MM.1S (cell line): ENCODE results near the gene NFATC1.

Experiments used
- DNase-seq: peaks from one replicate; pipeline ENCODE4 v3.0.0-alpha.2; 2015
- H2AFZ ChIP-seq: fragments of 300-600 bp; sonication (generic); 2 replicates; pipeline ENCODE4 v1.6.0; 2016; ENCODE audit warnings: antibody characterized with exemption, low read length
- H3F3A ChIP-seq: fragments of 300-600 bp; sonication (generic); 2 replicates; pipeline ENCODE4 v1.6.1; 2016; ENCODE audit warnings: mild to moderate bottlenecking, antibody characterized with exemption, low read length, moderate library complexity, mixed read lengths; ENCODE audit not compliant: insufficient read depth
- H3K27ac ChIP-seq: fragments of 300-600 bp; sonication (generic); 2 replicates; pipeline ENCODE4 v1.5.1; 2016; ENCODE audit warnings: mild to moderate bottlenecking, low read length
- H3K27me3 ChIP-seq: fragments of 300-600 bp; sonication (generic); replicated peaks from 2 replicates; pipeline ENCODE4 v1.6.0; 2016; ENCODE audit warnings: low read length; ENCODE audit not compliant: insufficient read depth
- H3K36me3 ChIP-seq: fragments of 300-600 bp; sonication (generic); replicated peaks from 2 replicates; pipeline ENCODE4 v1.6.1; 2016; ENCODE audit warnings: mild to moderate bottlenecking, low read length, mixed read lengths; ENCODE audit not compliant: insufficient read depth
- H3K4me1 ChIP-seq: fragments of 300-600 bp; sonication (generic); 2 replicates; pipeline ENCODE4 v1.6.1; 2016; ENCODE audit warnings: low read length, mixed read lengths
- H3K4me2 ChIP-seq: fragments of 300-600 bp; sonication (generic); 2 replicates; pipeline ENCODE4 v1.6.0; 2016; ENCODE audit warnings: low read depth, low read length
- H3K4me3 ChIP-seq: fragments of 300-600 bp; sonication (generic); 2 replicates; pipeline ENCODE4 v1.5.1; 2016; ENCODE audit warnings: low read length, mixed read lengths
- H3K79me2 ChIP-seq: fragments of 300-600 bp; sonication (generic); 2 replicates; pipeline ENCODE4 v1.6.1; 2016; ENCODE audit warnings: mixed run types, low read length, mixed read lengths
- H3K9ac ChIP-seq: fragments of 300-600 bp; sonication (generic); 2 replicates; pipeline ENCODE4 v1.6.1; 2016; ENCODE audit warnings: low read length, mixed read lengths
- H3K9me2 ChIP-seq: fragments of 300-600 bp; sonication (generic); replicated peaks from 2 replicates; pipeline ENCODE4 v1.6.1; 2016; ENCODE audit warnings: mild to moderate bottlenecking, low read length, mixed read lengths; ENCODE audit not compliant: insufficient read depth
- H3K9me3 ChIP-seq: fragments of 300-600 bp; sonication (generic); replicated peaks from 2 replicates; pipeline ENCODE4 v1.6.1; 2016; ENCODE audit warnings: mild to moderate bottlenecking, low read length, mixed read lengths; ENCODE audit not compliant: insufficient read depth
- H4K20me1 ChIP-seq: fragments of 300-600 bp; sonication (generic); 2 replicates; pipeline ENCODE4 v1.6.1; 2016; ENCODE audit warnings: mild to moderate bottlenecking, low read length, moderate library complexity, mixed read lengths; ENCODE audit not compliant: insufficient read depth
- CTCF ChIP-seq: fragments of 300-600 bp; sonication (generic); IDR thresholded peaks from 2 replicates; pipeline ENCODE4 v1.5.1; 2016; ENCODE audit warnings: antibody characterized with exemption, low read length, mixed read lengths
- EZH2 ChIP-seq: fragments of 300-600 bp; sonication (generic); optimal IDR thresholded peaks from 2 replicates; pipeline ENCODE3; 2017; ENCODE audit warnings: low read depth, mild to moderate bottlenecking, antibody characterized with exemption, low read length, mixed read lengths
- EZH2phosphoT487 ChIP-seq: fragments of 300-600 bp; sonication (generic); IDR thresholded peaks from 2 replicates; pipeline ENCODE4 v1.6.1; 2018; ENCODE audit warnings: antibody characterized with exemption, low read length

NFATC1 gene

DNA sequence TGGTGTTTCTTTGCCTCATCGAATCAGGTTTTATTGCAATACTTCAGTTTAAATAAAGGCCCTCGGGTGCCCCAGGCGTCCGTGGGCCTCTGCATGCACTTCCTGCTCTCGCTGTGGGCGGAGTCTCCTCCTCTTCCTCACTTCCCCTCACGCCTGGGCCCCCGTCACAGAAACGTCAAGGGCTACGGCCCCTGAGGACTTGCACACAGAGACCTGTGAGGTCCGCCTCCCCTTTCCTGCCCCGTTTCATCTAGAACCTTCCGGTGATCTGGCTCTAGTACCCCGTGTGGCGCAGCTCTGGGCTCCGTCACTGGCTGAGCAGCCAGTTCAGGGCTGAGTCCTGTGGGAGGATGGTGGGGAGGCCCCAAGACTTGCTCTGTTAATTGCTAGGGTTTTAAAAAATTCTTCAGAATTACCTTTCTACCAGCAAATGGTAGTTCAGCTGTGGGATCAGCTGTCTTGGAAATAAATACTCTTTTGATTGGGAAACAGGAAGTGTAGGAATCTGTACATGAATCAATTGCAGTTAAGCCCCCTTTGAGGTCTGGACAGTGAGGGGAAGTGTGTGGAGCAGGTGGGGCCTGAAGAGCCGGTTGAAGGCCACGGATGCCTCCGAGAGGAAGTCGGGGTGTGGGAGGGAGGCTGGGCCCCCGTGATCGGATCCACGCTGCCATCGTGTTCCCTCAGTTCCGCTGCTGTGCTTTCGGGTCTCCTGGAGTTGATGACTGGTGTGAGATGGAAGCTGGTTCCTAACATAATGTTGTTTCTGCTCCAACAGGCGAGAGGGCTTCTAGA is 10.2 kb downstream of the NFATC1 start:
- H3K9ac ChIP-seq = no peak overlapping the region
- H3K4me1 ChIP-seq = no peaks in the 10 kb centered on the region
- H3K36me3 ChIP-seq = no peaks in the 10 kb centered on the region
- H3K4me3 ChIP-seq = no peak overlapping the region
- no peaks in the 10 kb centered on the region for H4K20me1 ChIP-seq
- no peaks in the 10 kb centered on the region for H3K9me2 ChIP-seq
- peaks cover 5% of the 10 kb centered on the region; the same call in 1 of the 2 replicates for H3K79me2 ChIP-seq
- H3K27ac ChIP-seq = no peak overlapping the region
- DNase-seq = no peak
- H3K9me3 ChIP-seq = no peaks in the 10 kb centered on the region
- no peak overlapping the region for H3K4me2 ChIP-seq
- H2AFZ ChIP-seq = no peak overlapping the region
- H3K27me3 ChIP-seq = no peaks in the 10 kb centered on the region
- TF ChIP-seq EZH2 (no peak), EZH2phosphoT487 (no peak), CTCF (no peak)
- no peaks in the 10 kb centered on the region for H3F3A ChIP-seq

GRCh38 chr18:79406708-79407107 is 11.0 kb downstream of the NFATC1 start:
- Histone ChIP-seq H3K27me3 (no peaks in the 10 kb centered on the region), H3K36me3 (no peaks in the 10 kb centered on the region), H3K4me2 (no peak overlapping the region), H3K9me3 (no peaks in the 10 kb centered on the region), H4K20me1 (no peaks in the 10 kb centered on the region), H3K9me2 (no peaks in the 10 kb centered on the region), H3K27ac (no peak overlapping the region), H2AFZ (no peak overlapping the region), H3F3A (no peaks in the 10 kb centered on the region), H3K4me3 (no peak overlapping the region), H3K9ac (no peak overlapping the region), H3K4me1 (no peaks in the 10 kb centered on the region), H3K79me2 (peaks cover 5% of the 10 kb centered on the region; the same call in 1 of the 2 replicates)
- no peak for TF ChIP-seq EZH2phosphoT487
- no peak for TF ChIP-seq EZH2
- TF ChIP-seq CTCF = no peak
- no peak for DNase-seq

GRCh38 chr18:79409313-79409712 is 13.6 kb downstream of the NFATC1 start:
- H3K9me3 ChIP-seq = no peaks in the 10 kb centered on the region
- DNase-seq = no peak
- H3K9ac ChIP-seq = no peak overlapping the region
- peaks cover 2% of the 10 kb centered on the region; the same call in 1 of the 2 replicates for H3K79me2 ChIP-seq
- no peaks in the 10 kb centered on the region for H3K36me3 ChIP-seq
- no peaks in the 10 kb centered on the region for H3K9me2 ChIP-seq
- H3K4me1 ChIP-seq = no peaks in the 10 kb centered on the region
- H3K27ac ChIP-seq = no peak overlapping the region
- H4K20me1 ChIP-seq = no peaks in the 10 kb centered on the region
- no peak overlapping the region for H3K4me3 ChIP-seq
- H3K27me3 ChIP-seq = no peaks in the 10 kb centered on the region
- no peak overlapping the region for H3K4me2 ChIP-seq
- no peaks in the 10 kb centered on the region for H3F3A ChIP-seq
- TF ChIP-seq EZH2 (no peak), EZH2phosphoT487 (no peak), CTCF (no peak)
- no peak overlapping the region for H2AFZ ChIP-seq
